GM18508 (cell line): ENCODE data around the gene AKAP6.

Experiments
- ATAC-seq: cut with Tn5 transposase; IDR thresholded peaks from one replicate; pipeline ENCODE4 v1.9.1; 2021; ENCODE audit warnings: moderate number of reproducible peaks; ENCODE audit not compliant: insufficient read depth, unreplicated experiment

AKAP6 gene

DNA sequence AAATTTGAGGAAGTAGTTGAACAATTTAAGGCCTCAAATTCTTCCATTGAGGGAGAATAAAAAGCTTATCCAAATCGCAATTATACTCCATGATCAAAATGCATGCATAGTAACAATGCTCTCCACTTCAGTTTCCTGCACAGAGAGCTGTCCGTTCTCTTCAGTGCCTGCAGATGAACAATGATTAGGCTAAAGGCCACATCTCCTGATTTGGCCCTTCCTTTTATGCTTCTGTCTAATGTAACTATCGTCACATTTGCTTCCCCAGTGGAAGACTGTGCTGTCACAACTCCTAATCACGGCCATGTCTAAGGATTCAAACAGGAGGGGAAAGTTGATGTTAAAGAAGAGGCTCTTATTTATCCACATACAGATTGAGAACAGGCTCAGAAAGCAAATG lies 496.0 kb downstream of the AKAP6 start:
- ATAC-seq, result no peak

DNA sequence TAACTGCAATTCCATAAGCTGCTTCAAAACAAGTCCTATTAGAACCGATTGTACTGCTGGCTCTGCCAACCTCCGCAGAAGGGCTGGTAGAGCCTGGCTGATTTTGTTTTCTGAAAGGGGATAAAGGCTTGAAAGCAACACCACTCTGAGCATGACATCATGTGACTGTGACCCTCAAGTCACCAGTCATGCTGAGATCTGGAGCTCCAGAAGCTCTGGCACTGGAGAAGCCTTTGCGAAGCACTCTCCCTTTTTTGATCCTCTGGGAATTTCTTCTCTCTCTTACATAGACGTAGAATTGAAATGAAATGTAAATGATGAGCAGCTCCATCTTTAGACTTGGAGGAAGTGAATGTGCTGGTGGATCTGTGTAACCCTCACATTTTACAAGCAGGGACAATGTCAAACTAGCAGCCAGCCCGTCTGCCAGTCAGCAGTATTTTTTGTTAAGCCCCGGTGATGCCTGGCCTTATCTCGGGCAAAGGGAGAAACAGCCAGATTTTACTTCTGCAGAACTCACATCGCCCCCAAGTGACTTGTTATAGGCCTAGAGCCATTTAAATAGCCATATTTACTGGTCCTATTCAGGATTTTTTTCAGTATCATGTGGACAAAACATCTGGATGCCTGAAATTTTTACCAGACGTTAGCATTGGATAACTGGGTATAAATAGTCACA lies 497.4 kb downstream of the AKAP6 start:
- ATAC-seq, result no peak

DNA sequence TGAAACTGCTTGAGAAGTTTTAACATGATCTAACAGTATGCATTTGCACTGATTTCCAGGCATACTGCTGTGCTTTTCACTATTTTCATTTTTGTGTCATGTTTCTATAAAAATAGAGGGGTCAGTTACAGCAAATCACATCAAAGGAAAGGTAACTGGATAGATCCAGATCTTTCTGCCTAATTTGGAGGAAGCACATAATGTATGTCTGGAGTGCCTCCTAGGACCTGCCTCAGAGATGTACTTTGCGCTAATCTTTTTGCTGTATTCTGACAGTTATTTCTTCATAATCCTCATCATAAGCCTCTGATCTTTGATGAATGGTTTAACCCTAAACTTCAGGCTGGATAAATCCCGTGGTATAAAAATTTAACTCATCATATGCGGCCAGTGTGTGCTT lies 498.4 kb downstream of the AKAP6 start:
- ATAC-seq, result no peak

DNA sequence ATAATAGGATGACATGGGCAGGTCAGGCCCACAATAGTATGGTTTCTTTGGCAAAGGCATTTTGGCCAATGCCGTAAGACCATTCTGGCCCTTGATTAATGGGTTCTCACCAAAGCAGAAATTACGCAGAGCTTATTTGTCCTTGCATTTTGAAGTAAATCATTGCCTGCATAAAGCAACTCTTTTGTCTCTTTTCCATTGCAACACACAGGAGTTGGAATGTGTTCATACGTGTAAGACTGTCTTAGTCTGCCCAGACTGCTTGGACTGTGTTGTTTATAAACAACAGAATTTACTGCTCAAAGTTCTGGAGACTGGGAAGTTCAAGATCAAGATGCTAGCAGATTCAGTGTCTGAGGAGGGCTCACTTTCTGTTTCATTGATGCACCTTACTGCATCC lies 506.8 kb downstream of the AKAP6 start:
- no peak for ATAC-seq

DNA sequence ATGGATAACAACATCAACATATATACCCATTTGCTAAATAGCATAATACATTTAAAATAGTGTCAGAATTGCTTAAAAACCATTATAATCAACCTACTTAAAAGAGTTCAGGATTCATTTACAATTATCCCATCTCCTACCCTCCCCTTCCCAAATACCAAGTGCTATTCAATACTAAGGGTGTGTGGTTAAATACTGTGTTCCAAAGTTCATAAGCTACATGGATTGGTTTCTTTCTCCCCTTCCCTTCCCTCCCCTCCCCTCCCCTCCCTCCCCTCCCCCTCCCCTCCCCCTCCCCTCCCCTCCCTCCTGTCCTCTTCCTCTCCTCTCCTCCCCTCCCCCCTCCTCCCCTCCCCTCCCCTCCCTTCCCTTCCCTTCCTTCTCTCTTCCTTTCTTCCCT lies 512.6 kb downstream of the AKAP6 start:
- no peak for ATAC-seq

DNA sequence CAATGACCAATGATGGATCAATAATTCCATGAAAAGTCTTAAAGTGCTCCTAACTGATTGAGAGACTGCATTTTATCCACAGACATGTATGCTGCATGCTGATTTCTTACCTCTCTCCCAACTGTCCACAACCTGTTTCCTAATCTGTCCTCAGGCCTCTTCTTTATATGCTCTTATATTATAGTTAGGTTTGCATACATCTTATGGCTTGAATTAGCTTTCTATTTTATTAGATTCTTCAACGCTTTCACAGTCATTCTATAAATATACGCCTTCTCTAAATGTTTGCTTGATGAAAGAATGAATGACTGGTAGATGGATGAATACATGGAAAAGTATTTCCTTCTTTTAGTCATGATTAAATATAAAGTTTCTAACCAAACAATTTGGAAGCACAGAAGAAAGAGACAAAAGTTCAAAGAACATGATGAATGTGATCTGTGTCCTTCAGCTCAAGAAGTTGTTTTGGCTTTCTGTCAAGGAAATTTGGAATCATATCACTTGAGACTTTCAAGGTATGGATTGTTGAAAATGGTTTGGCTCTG lies 517.8 kb downstream of the AKAP6 start:
- no peak for ATAC-seq

DNA sequence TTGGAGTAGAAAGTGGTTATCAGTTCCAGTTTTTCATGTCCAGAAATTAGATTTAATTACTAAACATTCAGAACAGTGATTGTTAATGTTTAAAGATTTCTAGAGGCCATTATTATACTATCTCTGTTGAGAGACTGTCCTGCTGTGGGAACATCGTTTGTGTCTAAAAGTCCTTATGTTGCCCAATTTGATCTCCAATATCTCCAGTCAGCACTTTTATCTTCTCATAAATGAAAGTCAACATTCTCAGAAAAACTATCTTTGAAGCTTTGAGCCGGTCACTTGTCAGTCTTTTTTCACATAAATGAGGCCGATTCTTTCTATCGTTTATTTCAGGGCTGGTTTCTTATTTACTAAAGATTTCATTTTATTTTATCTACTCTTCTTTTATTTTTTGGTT lies 518.8 kb downstream of the AKAP6 start:
- ATAC-seq, result no peak

DNA sequence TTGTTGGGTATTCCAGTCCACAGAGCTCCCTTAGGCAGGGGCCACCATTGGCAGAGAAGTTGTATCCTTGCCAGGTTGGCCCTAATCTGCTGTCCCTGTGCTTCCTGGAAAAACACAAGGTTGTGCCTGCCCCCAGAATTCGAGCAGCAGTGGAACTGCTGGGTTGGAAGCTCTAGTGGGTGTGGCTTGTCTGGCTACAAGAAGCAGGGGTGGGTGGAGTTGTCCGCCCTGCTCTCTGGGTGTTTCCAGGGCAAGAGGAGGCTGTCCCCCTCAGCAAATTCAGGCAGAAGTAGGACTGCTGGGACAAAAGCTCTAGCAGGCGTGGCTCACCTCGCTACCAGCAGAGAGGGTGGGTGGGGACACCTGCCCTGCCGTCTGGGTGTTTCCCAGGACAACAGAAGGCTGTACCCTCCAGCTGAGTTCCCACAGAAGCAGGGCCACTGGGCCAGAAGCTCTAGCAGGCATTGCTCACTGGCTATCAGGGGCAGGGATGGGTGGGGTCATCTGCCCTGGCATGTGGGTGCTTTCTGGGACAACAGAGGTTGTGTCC lies 536.8 kb downstream of the AKAP6 start:
- no peak for ATAC-seq

DNA sequence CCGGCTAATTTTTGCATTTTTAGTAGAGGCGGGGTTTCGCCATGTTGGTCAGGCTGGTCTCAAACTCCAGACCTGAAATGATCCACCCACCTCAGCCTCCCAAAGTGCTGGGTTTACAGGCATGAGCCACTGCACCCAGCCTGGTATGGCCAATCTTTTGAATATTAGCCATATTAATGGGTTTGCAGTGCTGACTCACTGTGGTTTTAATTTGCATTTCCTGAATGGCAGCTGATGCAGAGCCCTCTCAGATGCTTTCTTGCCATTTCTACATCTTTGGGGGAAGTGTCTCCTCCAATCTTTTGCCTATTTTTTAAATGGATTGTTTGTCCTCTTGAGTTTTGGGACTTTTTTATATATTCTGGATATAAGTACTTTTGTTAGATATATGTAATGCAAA lies 554.1 kb downstream of the AKAP6 start:
- ATAC-seq, result no peak
